ENCODE data around the gene SLC38A10.

Gene SLC38A10

GRCh38 chr17:81330884-81331245 is 35.8 kb upstream of the SLC38A10 start:
- no peak for DNase-seq

GRCh38 chr17:81329927-81330883 is 35.1 kb upstream of the SLC38A10 start:
- DNase-seq, result no peak

GRCh38 chr17:81328978-81329926 is 34.1 kb upstream of the SLC38A10 start:
- DNase-seq, result peak; percentile 40 to 53

GRCh38 chr17:81328489-81328888 is 33.4 kb upstream of the SLC38A10 start:
- DNase-seq, result no peak

DNA sequence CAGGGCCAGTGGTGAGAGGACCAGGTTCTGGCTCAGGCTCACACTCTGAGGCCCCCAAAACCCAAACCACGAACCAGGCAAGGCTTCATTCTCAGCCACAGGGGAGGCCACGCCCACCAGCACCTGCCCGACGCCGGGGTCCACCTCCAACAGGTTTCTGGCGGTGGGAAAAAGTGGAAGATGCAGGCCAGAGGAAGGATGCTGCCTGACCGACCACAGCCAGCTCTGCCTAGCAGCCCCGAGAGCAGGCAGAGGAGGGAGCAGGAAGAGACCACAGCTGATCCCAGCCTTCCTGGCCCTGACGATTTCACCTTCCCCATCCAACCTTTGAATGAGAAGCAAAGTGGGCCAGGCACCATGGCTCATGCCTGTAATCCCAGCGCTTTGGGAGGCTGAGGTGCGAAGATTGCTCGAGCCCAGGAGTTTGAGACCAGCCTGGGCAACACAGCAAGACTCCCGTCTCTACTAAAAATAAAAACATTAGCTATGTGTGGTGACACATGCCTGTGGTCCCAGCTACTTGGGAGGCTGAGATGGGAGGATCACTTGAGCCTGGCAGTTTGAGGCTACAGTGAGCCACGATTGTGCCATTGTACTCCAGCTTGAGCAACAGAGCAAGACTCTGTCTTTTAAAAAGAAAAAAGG is 30.7 kb upstream of the SLC38A10 start:
- no peak for DNase-seq

GRCh38 chr17:81324851-81325713 is 30.0 kb upstream of the SLC38A10 start:
- DNase-seq, result no peak

GRCh38 chr17:81324177-81324850 is 29.2 kb upstream of the SLC38A10 start:
- DNase-seq, result no peak

- no peak for DNase-seq
These were observed 28.3 kb upstream of the SLC38A10 start for GRCh38 chr17:81323411-81323868.

DNA sequence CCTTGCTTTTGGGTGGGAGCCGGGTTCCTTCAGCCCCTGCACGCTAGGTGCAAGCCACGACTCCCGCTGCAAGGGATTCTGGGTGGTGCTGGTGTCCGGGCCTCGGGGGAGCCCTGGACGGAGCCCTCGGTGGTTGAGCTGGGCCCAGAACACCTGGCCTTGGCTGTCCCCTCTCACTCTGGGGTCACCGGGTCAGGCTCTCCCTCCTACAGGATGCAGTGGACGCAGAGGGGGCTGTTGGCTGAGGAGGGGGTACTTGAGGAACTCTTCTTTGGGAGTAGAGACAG is 27.9 kb upstream of the SLC38A10 start:
- no peak for DNase-seq

- DNase-seq, result no peak
These were observed 27.4 kb upstream of the SLC38A10 start for GRCh38 chr17:81322271-81323082.

DNA sequence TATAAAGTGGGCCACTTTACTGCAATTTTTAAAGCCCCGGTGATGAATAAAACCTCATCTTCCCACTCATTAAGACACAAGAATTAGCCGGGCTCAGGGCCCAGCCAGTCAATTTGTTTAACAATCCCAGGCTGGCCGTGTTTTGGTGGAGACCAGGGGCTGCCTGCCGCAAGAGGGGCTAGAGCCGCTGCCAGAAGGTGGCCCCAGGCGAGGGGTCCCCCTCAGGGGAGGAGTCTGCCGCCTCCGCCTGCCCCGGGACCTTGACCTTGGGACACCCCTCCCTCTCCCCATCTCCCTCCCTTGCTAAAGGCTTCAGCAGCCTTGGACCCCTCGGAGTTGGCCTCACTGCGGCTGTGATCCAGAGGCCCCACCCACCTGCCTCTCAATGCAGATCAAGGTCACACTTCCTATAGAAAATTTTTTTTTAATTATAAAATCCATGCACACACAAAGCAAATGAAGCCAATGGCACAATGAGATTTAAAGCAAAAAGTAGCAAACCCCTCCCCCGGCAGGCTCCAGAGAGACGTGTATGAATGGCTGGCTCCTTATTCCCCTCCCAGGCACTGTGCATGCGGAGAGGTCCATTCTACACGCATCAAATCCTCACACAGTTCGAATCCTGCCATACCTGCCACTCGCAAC is 23.0 kb upstream of the SLC38A10 start:
- no peak for DNase-seq

DNA sequence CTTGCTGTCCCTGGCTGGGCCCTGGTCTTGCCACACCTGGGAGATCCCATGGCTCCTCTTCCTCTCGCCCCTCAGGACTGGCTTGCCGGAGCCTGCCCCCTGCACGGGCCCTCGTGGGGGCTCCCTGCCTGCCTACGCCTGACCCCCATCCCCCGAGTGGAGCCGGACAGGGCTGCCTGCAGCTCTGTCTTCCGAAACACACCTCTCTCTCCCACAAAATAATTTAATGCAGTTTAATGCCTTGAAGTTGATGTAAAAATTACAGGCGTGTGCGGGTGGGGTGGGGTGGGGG is 22.4 kb upstream of the SLC38A10 start:
- no peak for DNase-seq

DNA sequence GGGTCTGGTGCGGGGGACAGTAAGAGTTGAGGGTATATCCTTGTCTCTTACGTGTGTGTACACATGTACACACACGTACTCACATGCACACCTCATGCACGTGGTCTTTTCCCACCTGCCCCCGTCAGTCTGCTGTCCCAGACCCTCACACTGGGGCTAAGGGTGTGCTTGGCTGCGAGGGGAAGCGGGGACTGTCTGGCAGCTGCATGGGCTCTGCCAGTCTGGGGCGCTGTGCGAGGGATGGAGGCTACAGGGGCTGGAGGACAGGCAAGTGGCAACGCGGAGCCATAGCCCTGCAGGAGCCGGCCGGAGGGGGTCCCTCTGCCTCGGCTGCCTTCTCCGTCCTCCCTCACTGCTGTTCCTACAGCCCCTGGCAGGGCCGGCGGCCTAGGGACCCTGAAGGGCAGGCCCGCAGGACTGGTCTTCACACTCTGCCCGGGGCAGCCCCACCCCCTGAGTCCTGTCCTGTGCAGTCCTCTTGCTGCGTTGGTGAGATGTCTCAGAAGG is 20.8 kb upstream of the SLC38A10 start:
- no peak for DNase-seq

DNA sequence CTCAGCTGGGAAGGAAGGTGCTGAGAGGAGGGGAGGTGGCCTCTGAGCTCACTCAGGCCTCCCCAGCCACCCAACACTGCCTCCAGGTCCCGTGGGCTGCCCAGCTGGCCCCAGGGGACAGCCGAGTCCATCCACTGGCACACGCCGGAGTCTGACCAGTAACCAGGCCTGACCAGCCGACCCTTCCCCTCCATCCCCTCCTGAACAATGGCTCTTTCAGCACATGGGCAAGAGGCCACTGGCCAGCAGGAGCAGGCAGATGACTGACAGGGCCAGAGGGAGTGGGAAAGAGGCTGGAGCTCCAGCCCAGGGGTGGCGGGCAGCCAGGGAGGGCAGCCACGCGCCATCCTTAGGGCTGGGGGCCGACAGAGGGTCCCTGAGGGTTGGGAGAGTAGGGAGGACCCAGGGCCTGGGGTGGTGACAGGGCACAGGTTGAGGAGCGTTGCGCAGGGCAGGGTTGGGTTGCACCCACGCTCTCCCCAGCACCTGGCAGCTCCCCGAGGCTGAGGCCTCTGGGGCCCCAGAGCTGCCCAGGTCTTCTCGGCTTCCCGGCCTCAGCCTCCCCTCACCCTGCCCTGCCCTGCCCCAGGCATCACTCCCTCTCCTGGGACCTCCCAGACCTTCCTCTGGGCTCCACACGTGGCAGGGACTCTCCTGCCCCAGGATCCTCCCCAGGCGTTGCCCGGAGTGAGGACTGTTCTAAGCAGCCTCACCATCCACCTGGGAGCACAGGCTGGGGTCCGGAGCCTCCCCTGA is 20.2 kb upstream of the SLC38A10 start:
- no peak for DNase-seq

- no peak for DNase-seq
These were observed 19.4 kb upstream of the SLC38A10 start for GRCh38 chr17:81314398-81315081.

DNA sequence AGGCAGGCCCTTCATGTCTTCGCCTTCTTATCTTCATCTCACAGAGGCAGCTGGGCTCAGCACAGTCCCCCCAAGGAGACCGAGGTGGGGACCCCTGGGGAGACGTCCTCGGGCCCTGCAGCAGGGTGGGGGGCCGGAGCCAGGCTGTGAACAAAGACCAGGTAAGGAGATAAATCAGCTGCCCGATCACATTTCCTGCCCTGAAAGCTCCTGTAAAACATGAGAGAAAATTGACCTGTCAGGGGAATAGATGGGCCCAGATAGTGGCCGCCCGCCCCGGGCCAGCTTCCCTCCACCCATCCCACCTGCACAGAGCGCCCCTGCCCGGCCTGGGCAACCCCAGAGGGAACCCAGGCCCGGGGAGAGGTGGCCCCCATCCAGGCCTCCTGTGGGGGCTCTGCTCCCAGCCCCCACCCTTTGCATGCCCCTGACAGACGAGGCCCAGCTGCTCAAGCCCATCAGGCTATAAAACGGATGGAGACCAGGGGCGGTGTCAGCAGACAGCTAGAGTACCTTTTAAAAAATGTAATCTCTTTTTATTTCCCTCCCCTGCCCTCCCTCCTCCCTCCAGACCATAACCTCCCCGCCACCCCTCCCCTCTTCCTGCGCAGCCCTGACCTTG is 18.8 kb upstream of the SLC38A10 start:
- no peak for DNase-seq

DNA sequence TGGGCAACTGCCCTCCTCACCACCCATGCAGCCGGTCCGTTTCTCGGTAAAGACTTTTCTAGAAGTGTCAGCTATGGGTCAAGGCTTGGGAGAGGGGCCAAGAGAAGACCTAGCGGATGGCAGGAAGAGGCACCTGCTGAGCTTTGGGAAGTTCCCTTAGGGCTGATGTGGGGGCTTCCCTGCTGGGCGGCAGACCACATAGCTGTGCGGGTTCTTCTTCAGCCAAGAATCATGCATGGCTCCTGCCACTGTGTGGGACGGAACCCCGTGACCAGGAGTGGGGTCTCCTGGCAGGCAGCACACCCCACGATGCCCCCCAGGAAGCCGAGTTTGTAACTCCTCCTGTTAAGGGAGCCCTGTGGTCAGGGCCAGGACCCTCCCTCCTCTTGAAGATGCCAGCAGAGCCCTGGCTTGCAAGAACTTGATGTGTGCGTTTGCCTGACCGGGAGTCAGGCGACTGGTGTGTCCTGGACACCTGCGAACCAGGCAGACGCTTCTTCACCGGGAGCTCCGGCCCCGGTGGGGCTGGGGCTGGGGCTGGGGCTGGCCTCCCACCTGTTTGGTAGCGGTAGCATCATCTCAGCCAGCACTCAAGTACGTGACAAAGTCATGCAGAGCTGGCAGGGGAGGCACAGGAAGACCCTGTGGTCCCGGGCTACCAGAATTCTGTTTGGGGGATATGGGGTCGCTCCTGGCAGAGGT is 17.7 kb upstream of the SLC38A10 start:
- no peak for DNase-seq

DNA sequence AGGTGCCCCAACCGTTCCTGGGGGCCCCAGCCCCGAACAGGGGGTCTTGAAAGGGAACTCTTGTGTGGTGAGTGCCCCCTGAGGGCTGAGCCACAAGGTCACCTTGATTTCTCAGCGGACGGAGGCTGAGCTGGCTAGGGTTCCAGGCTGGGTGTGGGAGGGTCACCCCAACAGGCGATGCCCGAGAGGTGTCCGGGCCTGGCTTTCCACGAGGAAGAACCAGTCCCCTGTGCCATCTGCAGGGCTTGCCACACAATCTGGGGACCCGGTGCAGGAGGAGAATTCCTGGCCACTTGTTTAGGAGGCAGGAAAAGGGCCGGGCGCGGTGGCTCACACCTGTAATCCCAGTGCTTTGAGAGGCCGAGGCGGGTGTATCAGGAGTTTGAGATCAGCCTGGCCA is 16.8 kb upstream of the SLC38A10 start:
- DNase-seq, result no peak
